Endothelial cell of umbilical vein (primary cell): ENCODE measurements around the gene SUPT3H.

Experiments used
- CTCF ChIP-seq, 2 donors: IDR thresholded peaks; 1 replicate in 1 of 2; 2 replicates in 1 of 2; pipeline ENCODE4 v1.5.1; 2011; ENCODE audit warnings: low read length in 2 of 2, mild to moderate bottlenecking in 2 of 2, moderate library complexity in 2 of 2, control low read depth in 1 of 2, inconsistent platforms in 1 of 2, low read depth in 1 of 2; ENCODE audit not compliant: insufficient read depth in 1 of 2; ENCODE audit errors: extremely low read depth in 1 of 2
- JUN ChIP-seq: IDR thresholded peaks from 2 replicates; pipeline ENCODE4 v1.6.1; 2011; ENCODE audit warnings: borderline replicate concordance, low read depth; ENCODE audit not compliant: insufficient read length, insufficient read depth
- POLR2A ChIP-seq: IDR thresholded peaks from 2 replicates; pipeline ENCODE4 v1.6.1; 2012; ENCODE audit warnings: low read depth, mild to moderate bottlenecking, control low read depth, low read length

DNA sequence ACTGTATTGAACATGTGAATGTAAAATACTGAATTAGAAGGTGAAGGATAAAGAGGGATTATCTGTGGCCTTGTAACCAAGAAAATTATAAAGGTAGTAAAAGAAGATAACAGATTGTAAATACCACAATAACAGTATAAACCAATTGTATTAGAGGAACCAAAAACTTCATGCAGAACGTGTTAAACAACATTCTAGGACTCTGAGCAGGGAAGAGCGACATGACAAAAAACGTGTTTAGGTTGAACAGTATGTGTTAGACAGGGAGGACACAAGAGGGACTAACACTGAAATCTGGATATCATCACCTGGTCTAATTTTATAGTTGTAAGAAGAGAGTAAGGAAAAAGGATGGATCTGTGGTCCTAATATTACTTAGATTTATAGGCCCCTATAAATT, 308.6 kb downstream of the SUPT3H start:
- TF ChIP-seq CTCF (IDR thresholded peaks at IDR 0.05; ENCODE audit: extremely low read depth in 1 of 2, insufficient read depth in 1 of 2, low read depth in 1 of 2, low read length in 2 of 2) (no peak), POLR2A (no peak), JUN (no peak)
